HCT116 (cell line): Measurements from ENCODE around the gene NBAS. TPM values are rescaled to one million over a fixed set of nuclear protein-coding genes. Genes with fewer than 3 reads are reported as not detected.
"Not testable (repeated sequence)": the region's sequence is repeated elsewhere in the genome, so short reads cannot be mapped to it uniquely, and the experiment has no call there.

Experiments
- ATAC-seq: fragments of 200-7000 bp; cut with Tn5 transposase; 2 replicates; pipeline ENCODE4 v1.9.1; 2020; ENCODE audit warnings: mild to moderate bottlenecking, moderate library complexity
- BruUV-seq: library from RNA; stranded (reverse); fragments of 400-500 nt; replicated peaks from 2 replicates; lab custom pipeline; 2021; lab: Mats Ljungman, UMichigan
- CTCF ChIA-PET: fragments of 300-600 bp; sonication (Branson Sonifier 250); formaldehyde crosslinking; loops from one replicate; lab custom pipeline; 2021; ENCODE audit warnings: antibody characterized with exemption; lab: Charles Lee
- POLR2A ChIA-PET: fragments of 300-600, 350-600 bp; sonication (Branson Sonifier 250); formaldehyde crosslinking; loops from one replicate; lab custom pipeline; 2021; ENCODE audit warnings: antibody characterized with exemption; lab: Charles Lee
- RAD21 ChIA-PET, 2 experiments: fragments of 300-600 bp; sonication (Branson Sonifier 250); formaldehyde crosslinking; loops; one replicate each; lab custom pipeline; 2023; ENCODE audit warnings: low total read pairs in 2 of 2; ENCODE audit not compliant: uncharacterized antibody in 2 of 2, unreplicated experiment in 2 of 2, low non-redundant PET in 1 of 2; lab: Charles Lee
- DNase-seq: peaks from one replicate; pipeline ENCODE4 v3.0.0-alpha.2; 2010; ENCODE audit warnings: low read depth, low spot score
- H2AFZ ChIP-seq: fragments of 200-600 bp; shearing (Covaris generic), sonication (generic); 2 replicates; pipeline ENCODE4 v1.6.1; 2017; ENCODE audit warnings: low read depth, mixed run types, mixed read lengths, antibody characterized with exemption, low read length; ENCODE audit not compliant: poor library complexity, severe bottlenecking
- H3K27ac ChIP-seq: 2 replicates; pipeline ENCODE4 v1.5.1; 2012; ENCODE audit warnings: low read depth, low read length
- H3K27me3 ChIP-seq: fragments of 200-600 bp; sonication (generic); 2 replicates; pipeline ENCODE4 v1.6.1; 2016; ENCODE audit warnings: mixed run types, low read length, mixed read lengths; ENCODE audit not compliant: insufficient read depth
- H3K36me3 ChIP-seq, 2 experiments: fragments of 200-500 bp in 1 of 2; fragments of 200-600 bp in 1 of 2; sonication (Bioruptor generic) in 1 of 2; sonication (generic) in 1 of 2; 2 replicates each; pipeline versions ENCODE4 v1.5.1 to v1.6.1; 2014 to 2016; ENCODE audit warnings: low read length in 2 of 2, inconsistent platforms in 1 of 2, mixed read lengths in 1 of 2, mixed run types in 1 of 2; ENCODE audit not compliant: insufficient read depth in 2 of 2, control insufficient read depth in 1 of 2
- H3K4me1 ChIP-seq, 2 experiments: fragments of 200-600 bp in 1 of 2; sonication (generic) in 1 of 2; 2 replicates each; pipeline versions ENCODE4 v1.5.1 to v1.6.1; 2012 to 2017; ENCODE audit warnings: low read length in 2 of 2, inconsistent platforms in 1 of 2, mild to moderate bottlenecking in 1 of 2, mixed read lengths in 1 of 2, mixed run types in 1 of 2, moderate library complexity in 1 of 2; ENCODE audit not compliant: insufficient read depth in 2 of 2, control insufficient read depth in 1 of 2
- H3K4me2 ChIP-seq: fragments of 200-600 bp; sonication (generic); 2 replicates; pipeline ENCODE4 v1.6.1; 2017; ENCODE audit warnings: mixed run types, low read length, mixed read lengths
- H3K4me3 ChIP-seq, 2 experiments: fragments of 200-600 bp in 1 of 2; sonication (generic) in 1 of 2; replicated peaks in 1 of 2; 2 replicates each; pipeline ENCODE4 v1.5.1; 2011 to 2016; ENCODE audit warnings: low read length in 2 of 2, control low read depth in 1 of 2, low read depth in 1 of 2, mild to moderate bottlenecking in 1 of 2, mixed read lengths in 1 of 2, mixed run types in 1 of 2
- H3K79me2 ChIP-seq: fragments of 200-600 bp; sonication (generic); 2 replicates; pipeline ENCODE4 v1.6.1; 2017; ENCODE audit warnings: mild to moderate bottlenecking, mixed run types, low read length, moderate library complexity, mixed read lengths; ENCODE audit not compliant: insufficient read depth
- H3K9ac ChIP-seq: fragments of 200-600 bp; sonication (generic); 2 replicates; pipeline ENCODE4 v1.6.1; 2016; ENCODE audit warnings: low read length, mixed read lengths
- H3K9me2 ChIP-seq: fragments of 200-600 bp; sonication (generic), shearing (Covaris generic); 2 replicates; pipeline ENCODE4 v1.6.1; 2017; ENCODE audit warnings: mixed run types, mild to moderate bottlenecking, moderate library complexity; ENCODE audit not compliant: insufficient read depth
- H3K9me3 ChIP-seq, 2 experiments: fragments of 200-500 bp in 1 of 2; fragments of 200-600 bp in 1 of 2; sonication (Bioruptor generic) in 1 of 2; sonication (generic) in 1 of 2; 2 replicates each; pipeline ENCODE4 v1.6.1; 2014 to 2017; ENCODE audit warnings: low read length in 2 of 2, mixed read lengths in 2 of 2, inconsistent platforms in 1 of 2, low read depth in 1 of 2, mild to moderate bottlenecking in 1 of 2, mixed run types in 1 of 2, moderate library complexity in 1 of 2; ENCODE audit not compliant: control insufficient read depth in 1 of 2, insufficient read depth in 1 of 2
- H4K20me1 ChIP-seq: fragments of 200-600 bp; sonication (generic), shearing (Covaris generic); 2 replicates; pipeline ENCODE4 v1.6.1; 2017; ENCODE audit warnings: mixed run types, mild to moderate bottlenecking, moderate library complexity; ENCODE audit not compliant: insufficient read depth
- CEBPB ChIP-seq: IDR thresholded peaks from 2 replicates; pipeline ENCODE4 v1.6.1; 2012; ENCODE audit warnings: low read depth
- CTCF ChIP-seq, 3 experiments: fragments of 200-600 bp in 1 of 3; sonication (generic) in 1 of 3; IDR thresholded peaks in 2 of 3; conservative IDR thresholded peaks in 1 of 3; 2 replicates each; pipeline ENCODE4 v1.5.1; 2012 to 2017; ENCODE audit warnings: low read depth in 2 of 3, low read length in 2 of 3, antibody characterized with exemption in 1 of 3, borderline replicate concordance in 1 of 3, control low read depth in 1 of 3, mild to moderate bottlenecking in 1 of 3, mixed read lengths in 1 of 3, mixed run types in 1 of 3, moderate library complexity in 1 of 3; ENCODE audit not compliant: insufficient read depth in 1 of 3
- EGR1 ChIP-seq: IDR thresholded peaks from 2 replicates; pipeline ENCODE4 v1.6.1; 2012; ENCODE audit warnings: low read depth
- ELF1 ChIP-seq: IDR thresholded peaks from 2 replicates; pipeline ENCODE4 v1.6.1; 2012; ENCODE audit warnings: low read depth, borderline replicate concordance
- EZH2 ChIP-seq: fragments of 200-600 bp; sonication (generic); IDR thresholded peaks from 2 replicates; pipeline ENCODE4 v1.6.1; 2017; ENCODE audit warnings: antibody characterized with exemption, mixed run types
- EZH2phosphoT487 ChIP-seq: fragments of 200-600 bp; IDR thresholded peaks from 2 replicates; pipeline ENCODE4 v1.6.1; 2018; ENCODE audit warnings: antibody characterized with exemption, borderline replicate concordance
- JUND ChIP-seq: IDR thresholded peaks from 2 replicates; pipeline ENCODE4 v1.6.1; 2012
- REST ChIP-seq: IDR thresholded peaks from 2 replicates; pipeline ENCODE4 v1.6.1; 2012; ENCODE audit warnings: low read depth
- SRF ChIP-seq: IDR thresholded peaks from 2 replicates; pipeline ENCODE4 v1.6.1; 2012; ENCODE audit warnings: low read depth
- ZFX ChIP-seq: fragments of 450-650 bp; IDR thresholded peaks from 2 replicates; pipeline ENCODE4 v1.6.1; 2017
- ZNF274 ChIP-seq: fragments of 200-500 bp; sonication (Bioruptor generic); IDR thresholded peaks from 2 replicates; pipeline ENCODE4 v1.6.1; 2014; ENCODE audit warnings: mild to moderate bottlenecking, low read depth, low read length, inconsistent platforms
- intact Hi-C: fragments of 100-400 bp; cut with micrococcal nuclease; formaldehyde crosslinking; loops from 2 replicates; pipeline ENCODE4 v1.10.0; 2022
- total RNA-seq: library from RNA; stranded (reverse); gene quantifications from one replicate; pipeline ENCODE4 v1.2.1, GENCODE V29; 2021; ENCODE audit not compliant: unreplicated experiment

Gene NBAS
- total RNA-seq, 1 experiment from 2014 or later: 32.8 TPM

- TF ChIP-seq REST (no peak), EZH2phosphoT487 (no peak), ELF1 (no peak)
- TF ChIP-seq, all 23 proteins: peak for 0
Observed at GRCh38 chr2:15259356-15259756, 301.8 kb downstream of the NBAS start (continued).

GRCh38 chr2:15258385-15258784 lies 302.7 kb downstream of the NBAS start:
- H3K4me2 ChIP-seq, RAD21 ChIA-PET, H3K27me3 ChIP-seq, ATAC-seq, H3K4me3 ChIP-seq, DNase-seq, POLR2A ChIA-PET, H3K9ac ChIP-seq, H2AFZ ChIP-seq, H3K36me3 ChIP-seq, H3K27ac ChIP-seq, H3K79me2 ChIP-seq, H3K4me1 ChIP-seq, H4K20me1 ChIP-seq, BruUV-seq, CTCF ChIA-PET, H3K9me2 ChIP-seq, intact Hi-C loops, H3K9me3 ChIP-seq: not testable (repeated sequence)

- Histone ChIP-seq H3K79me2 (no peaks in the 10 kb centered on the region), H2AFZ (no peak overlapping the region), H3K27me3 (no peaks in the 10 kb centered on the region), H3K27ac (no peak overlapping the region), H3K36me3 (no peaks in the 10 kb centered on the region), H3K4me1 (no peaks in the 10 kb centered on the region), H3K9ac (no peak overlapping the region), H3K9me3 (no peaks in the 10 kb centered on the region), H3K4me3 (no peak overlapping the region), H3K9me2 (no peaks in the 10 kb centered on the region), H4K20me1 (no peaks in the 10 kb centered on the region), H3K4me2 (no peak overlapping the region)
- intact Hi-C loops: no loop called here
- no peak for ATAC-seq
- no TSS peak for BruUV-seq
- DNase-seq: no peak
- no peak for TF ChIP-seq EGR1
- TF ChIP-seq ZNF274: no peak
- TF ChIP-seq EZH2phosphoT487: no peak
- TF ChIP-seq SRF: no peak
- TF ChIP-seq JUND: no peak
- TF ChIP-seq CTCF (IDR thresholded peaks at IDR 0.05 in 2 of 3, conservative IDR thresholded peaks at IDR 0.05 in 1 of 3; ENCODE audit: borderline replicate concordance in 1 of 3, insufficient read depth in 1 of 3, low read depth in 2 of 3, low read length in 2 of 3): no peak
- no peak for TF ChIP-seq CEBPB
- no peak for TF ChIP-seq ZFX
- no peak for TF ChIP-seq EZH2
- ChIA-PET CTCF (no interaction called here), RAD21 (no interaction called here), POLR2A (no interaction called here)
Observed at GRCh38 chr2:15253835-15254286, 307.3 kb downstream of the NBAS start.
